Smooth muscle cell (in vitro differentiated cells): ENCODE measurements around the gene FGA. TPM values are rescaled to one million over a fixed set of nuclear protein-coding genes. Genes with fewer than 3 reads are reported as not detected.

Experiments used
- DNase-seq: peaks from one replicate; lab custom pipeline; 2025; ENCODE audit not compliant: unreplicated experiment; lab: John Stamatoyannopoulos, UW
- H2AFZ ChIP-seq: fragments of 200-600 bp; sonication (generic); 2 replicates; pipeline ENCODE4 v1.6.0; 2016; ENCODE audit warnings: antibody characterized with exemption, low read depth, mild to moderate bottlenecking
- H3F3A ChIP-seq: fragments of 200-600 bp; sonication (generic); 2 replicates; pipeline ENCODE4 v1.6.0; 2017; ENCODE audit warnings: antibody characterized with exemption, low read depth
- H3K27ac ChIP-seq: fragments of 200-600 bp; sonication (generic); 2 replicates; pipeline ENCODE4 v1.5.1; 2016; ENCODE audit warnings: low read depth, mild to moderate bottlenecking
- H3K27me3 ChIP-seq: fragments of 200-600 bp; sonication (generic); 2 replicates; pipeline ENCODE4 v1.6.1; 2016; ENCODE audit warnings: low read depth, mild to moderate bottlenecking
- H3K36me3 ChIP-seq: fragments of 200-600 bp; sonication (generic); 2 replicates; pipeline ENCODE4 v1.5.1; 2016; ENCODE audit warnings: low read depth
- H3K4me1 ChIP-seq: fragments of 200-600 bp; sonication (generic); 2 replicates; pipeline ENCODE4 v1.5.1; 2016; ENCODE audit warnings: low read depth
- H3K4me2 ChIP-seq: fragments of 200-600 bp; sonication (generic); 2 replicates; pipeline ENCODE4 v1.6.0; 2016; ENCODE audit warnings: mild to moderate bottlenecking
- H3K4me3 ChIP-seq: fragments of 200-600 bp; sonication (generic); 2 replicates; pipeline ENCODE4 v1.5.1; 2016; ENCODE audit warnings: mild to moderate bottlenecking
- H3K79me2 ChIP-seq: fragments of 200-600 bp; sonication (generic); 2 replicates; pipeline ENCODE4 v1.6.0; 2016; ENCODE audit warnings: low read depth, mild to moderate bottlenecking
- H3K9ac ChIP-seq: fragments of 200-600 bp; sonication (generic); 2 replicates; pipeline ENCODE4 v1.6.0; 2016; ENCODE audit warnings: low read depth
- H3K9me3 ChIP-seq: fragments of 200-600 bp; sonication (generic); replicated peaks from 2 replicates; pipeline ENCODE4 v1.5.1; 2016; ENCODE audit warnings: low read depth
- H4K20me1 ChIP-seq: fragments of 200-600 bp; sonication (generic); 2 replicates; pipeline ENCODE4 v1.6.0; 2016; ENCODE audit warnings: low read depth
- CTCF ChIP-seq: fragments of 200-600 bp; sonication (generic); IDR thresholded peaks from 2 replicates; pipeline ENCODE4 v1.5.1; 2017; ENCODE audit warnings: borderline replicate concordance, mild to moderate bottlenecking, antibody characterized with exemption; ENCODE audit not compliant: insufficient read depth, poor library complexity, severe bottlenecking
- WGBS: methylation state at CpG from one replicate; pipeline ENCODE4 v1.1.7; 2016; ENCODE audit warnings: low lambda C conversion rate; 5-methylcytosine and 5-hydroxymethylcytosine counted together
- polyA plus RNA-seq: library from polyadenylated mRNA; unstranded; fragments of >200 nt; fragmentation: Nextera tagmentation; extraction: Ambion mirVana; gene quantifications from 2 replicates; pipeline ENCODE4 v1.2.1, GENCODE V29; 2016
- total RNA-seq: library from RNA; depleted of rRNA; stranded (reverse); fragments of >200 nt; gene quantifications from 2 replicates; pipeline ENCODE4 v1.2.3, GENCODE V29; 2014

FGA gene
- total RNA-seq (0.04 TPM in 1 of 2 replicates, not detected in the other), polyA plus RNA-seq (0.21 and 0.41 TPM in 2 replicates)

GRCh38 chr4:154590329-154591006 lies at the start of gene FGA:
Gene FGA (minus strand): TSS chr4:154590742. CDS start chr4:154590687, 55 bp downstream.
- Histone ChIP-seq H4K20me1 (no peaks in the 10 kb centered on the region), H3K4me2 (no peak within 1 kb of the TSS), H3K4me1 (no peaks in the 10 kb centered on the region), H3K27ac (no peak within 1 kb of the TSS), H3K27me3 (no peaks in the 10 kb centered on the region), H3K9ac (no peak within 1 kb of the TSS), H3K79me2 (no peaks in the 10 kb centered on the region), H2AFZ (no peak within 1 kb of the TSS), H3K4me3 (peak within 1 kb of the TSS; percentile 33), H3K9me3 (no peaks in the 10 kb centered on the region), H3K36me3 (no peaks in the 10 kb centered on the region), H3F3A (no peaks in the 10 kb centered on the region)
- DNase-seq, result no peak
- no peak for TF ChIP-seq CTCF
- WGBS, result 77% methylated on average over 3 of the region's 3 CpGs

- TF ChIP-seq CTCF, result no peak
- Histone ChIP-seq H3F3A (no peaks in the 10 kb centered on the region), H3K4me1 (no peaks in the 10 kb centered on the region), H3K4me2 (no peak overlapping the region), H3K27ac (no peak overlapping the region), H3K9ac (no peak overlapping the region), H2AFZ (no peak overlapping the region), H3K9me3 (no peaks in the 10 kb centered on the region), H4K20me1 (no peaks in the 10 kb centered on the region), H3K4me3 (no peak overlapping the region), H3K36me3 (no peaks in the 10 kb centered on the region), H3K79me2 (no peaks in the 10 kb centered on the region), H3K27me3 (peaks cover 31% of the 10 kb centered on the region)
- 77% methylated on average over 3 of the region's 3 CpGs for WGBS
- DNase-seq, result no peak
Measured at GRCh38 chr4:154634058-154634457, 43.5 kb upstream of the FGA start.

- H2AFZ ChIP-seq, result no peak overlapping the region
- no peak overlapping the region for H3K27ac ChIP-seq
- H3K4me3 ChIP-seq, result no peak overlapping the region
- peaks cover 6% of the 10 kb centered on the region for H3K4me1 ChIP-seq
- no peaks in the 10 kb centered on the region for H3K79me2 ChIP-seq
- no peak for DNase-seq
- no peak overlapping the region for H3K4me2 ChIP-seq
- peaks cover 45% of the 10 kb centered on the region for H3K27me3 ChIP-seq
- WGBS, result 85% methylated on average over 2 of the region's 2 CpGs
- H4K20me1 ChIP-seq, result no peaks in the 10 kb centered on the region
- no peak for TF ChIP-seq CTCF
- no peaks in the 10 kb centered on the region for H3F3A ChIP-seq
- H3K9ac ChIP-seq, result no peak overlapping the region
- H3K9me3 ChIP-seq, result no peaks in the 10 kb centered on the region
- H3K36me3 ChIP-seq, result no peaks in the 10 kb centered on the region
Measured at GRCh38 chr4:154631828-154632227, 41.3 kb upstream of the FGA start.

GRCh38 chr4:154630324-154630723 lies 39.8 kb upstream of the FGA start:
- H4K20me1 ChIP-seq, result no peaks in the 10 kb centered on the region
- no peak overlapping the region for H3K27ac ChIP-seq
- no peak overlapping the region for H3K4me3 ChIP-seq
- H3K9ac ChIP-seq, result no peak overlapping the region
- H3F3A ChIP-seq, result peaks cover under 1% of the 10 kb centered on the region
- no peaks in the 10 kb centered on the region for H3K36me3 ChIP-seq
- H3K79me2 ChIP-seq, result no peaks in the 10 kb centered on the region
- H2AFZ ChIP-seq, result no peak overlapping the region
- peaks cover 9% of the 10 kb centered on the region for H3K4me1 ChIP-seq
- H3K4me2 ChIP-seq, result no peak overlapping the region
- peaks cover 45% of the 10 kb centered on the region for H3K27me3 ChIP-seq
- DNase-seq, result no peak
- H3K9me3 ChIP-seq, result no peaks in the 10 kb centered on the region
- no peak for TF ChIP-seq CTCF
